IPS-15b (cell line): ENCODE data around the gene SLC38A1.

Source experiments
- H3K27me3 ChIP-seq: one replicate; pipeline ENCODE4 v1.6.1; 2013; ENCODE audit warnings: low read length; ENCODE audit not compliant: control insufficient read depth, insufficient read depth
- H3K36me3 ChIP-seq: one replicate; pipeline ENCODE4 v1.6.1; 2013; ENCODE audit warnings: low read length; ENCODE audit not compliant: control insufficient read depth, insufficient read depth
- H3K4me1 ChIP-seq: one replicate; pipeline ENCODE4 v1.6.1; 2013; ENCODE audit warnings: mild to moderate bottlenecking, low read length; ENCODE audit not compliant: control insufficient read depth, insufficient read depth
- H3K4me3 ChIP-seq: one replicate; pipeline ENCODE4 v1.5.1; 2013; ENCODE audit warnings: low read depth, low read length
- H3K9ac ChIP-seq: one replicate; pipeline ENCODE4 v1.6.1; 2013; ENCODE audit warnings: low read depth, mild to moderate bottlenecking, low read length
- H3K9me3 ChIP-seq: one replicate; pipeline ENCODE4 v1.6.1; 2013; ENCODE audit warnings: mild to moderate bottlenecking, low read length; ENCODE audit not compliant: control insufficient read depth, insufficient read depth

SLC38A1 gene

DNA sequence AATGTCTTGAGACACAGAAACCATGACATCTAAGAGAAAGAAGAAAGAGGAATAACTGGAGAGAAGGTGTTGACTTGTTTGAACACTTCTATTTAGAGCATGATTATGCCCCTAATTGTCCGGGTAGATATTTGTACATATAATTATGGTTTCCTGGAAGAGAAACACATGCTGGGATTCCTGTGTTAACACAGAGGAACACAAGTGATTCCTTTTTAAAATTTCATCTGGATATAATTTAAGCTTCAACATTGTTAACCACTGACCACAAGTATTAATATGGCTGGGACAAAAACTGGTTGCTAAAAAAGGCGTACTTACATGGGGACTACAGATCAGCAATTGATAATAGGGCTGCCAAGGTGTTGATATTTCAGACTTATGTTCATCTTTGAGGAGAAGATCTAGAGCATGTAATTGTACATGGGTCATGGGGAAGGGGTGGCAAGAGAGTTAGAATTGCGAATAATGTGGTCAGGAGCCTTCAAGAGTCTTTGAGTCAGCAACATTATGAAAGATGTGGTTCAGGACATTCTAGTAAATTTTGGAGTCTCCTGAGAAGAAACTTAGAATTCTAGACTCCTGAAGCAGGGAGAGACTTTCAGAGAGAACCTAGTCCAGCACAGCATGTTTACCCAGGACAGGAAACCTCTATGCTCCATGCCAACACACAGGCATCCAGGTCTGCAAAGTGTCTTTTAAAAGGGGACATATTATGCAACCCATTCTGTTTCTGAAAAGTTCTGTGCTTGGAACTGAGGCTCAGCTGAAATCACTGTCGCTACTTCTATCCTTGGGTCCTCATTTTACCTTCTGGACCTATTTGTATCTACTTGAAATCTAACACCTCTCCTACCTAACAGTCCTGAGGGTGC, 56.5 kb downstream of the SLC38A1 start:
- Histone ChIP-seq H3K4me1 (peaks cover 5% of the 10 kb centered on the region), H3K9me3 (no peaks in the 10 kb centered on the region), H3K4me3 (no peak overlapping the region), H3K27me3 (no peaks in the 10 kb centered on the region), H3K36me3 (peaks cover 10% of the 10 kb centered on the region), H3K9ac (no peak overlapping the region)

DNA sequence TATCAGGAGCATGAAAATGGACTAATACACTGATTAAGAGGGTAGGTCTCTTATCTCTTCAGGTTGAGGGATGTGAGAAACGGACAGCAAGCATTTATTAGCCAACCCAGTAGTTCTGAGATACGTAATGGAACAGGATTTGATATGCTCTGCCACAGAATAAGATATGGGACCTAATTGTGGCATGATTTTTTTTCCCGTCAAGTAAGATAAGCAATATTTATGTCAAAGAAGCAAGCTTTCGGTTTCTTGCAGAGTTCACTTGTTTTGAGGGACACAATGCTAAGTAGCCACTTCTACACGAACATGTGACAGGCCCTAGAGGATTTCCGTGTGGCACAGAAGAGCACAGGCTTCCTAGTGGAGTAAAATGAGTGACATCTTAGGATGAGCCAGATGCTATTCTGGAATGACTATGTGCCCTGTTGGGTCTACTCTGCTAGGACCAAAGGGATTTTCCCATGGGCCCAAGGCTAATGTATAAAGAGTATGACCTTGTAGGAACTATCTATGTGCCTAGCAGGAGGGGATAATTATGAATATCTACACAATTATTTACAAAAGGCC, 57.9 kb downstream of the SLC38A1 start:
- H3K36me3 ChIP-seq, result peaks cover 14% of the 10 kb centered on the region
- no peaks in the 10 kb centered on the region for H3K9me3 ChIP-seq
- H3K4me1 ChIP-seq, result peaks cover 10% of the 10 kb centered on the region
- H3K4me3 ChIP-seq, result no peak overlapping the region
- H3K9ac ChIP-seq, result no peak overlapping the region
- no peaks in the 10 kb centered on the region for H3K27me3 ChIP-seq

DNA sequence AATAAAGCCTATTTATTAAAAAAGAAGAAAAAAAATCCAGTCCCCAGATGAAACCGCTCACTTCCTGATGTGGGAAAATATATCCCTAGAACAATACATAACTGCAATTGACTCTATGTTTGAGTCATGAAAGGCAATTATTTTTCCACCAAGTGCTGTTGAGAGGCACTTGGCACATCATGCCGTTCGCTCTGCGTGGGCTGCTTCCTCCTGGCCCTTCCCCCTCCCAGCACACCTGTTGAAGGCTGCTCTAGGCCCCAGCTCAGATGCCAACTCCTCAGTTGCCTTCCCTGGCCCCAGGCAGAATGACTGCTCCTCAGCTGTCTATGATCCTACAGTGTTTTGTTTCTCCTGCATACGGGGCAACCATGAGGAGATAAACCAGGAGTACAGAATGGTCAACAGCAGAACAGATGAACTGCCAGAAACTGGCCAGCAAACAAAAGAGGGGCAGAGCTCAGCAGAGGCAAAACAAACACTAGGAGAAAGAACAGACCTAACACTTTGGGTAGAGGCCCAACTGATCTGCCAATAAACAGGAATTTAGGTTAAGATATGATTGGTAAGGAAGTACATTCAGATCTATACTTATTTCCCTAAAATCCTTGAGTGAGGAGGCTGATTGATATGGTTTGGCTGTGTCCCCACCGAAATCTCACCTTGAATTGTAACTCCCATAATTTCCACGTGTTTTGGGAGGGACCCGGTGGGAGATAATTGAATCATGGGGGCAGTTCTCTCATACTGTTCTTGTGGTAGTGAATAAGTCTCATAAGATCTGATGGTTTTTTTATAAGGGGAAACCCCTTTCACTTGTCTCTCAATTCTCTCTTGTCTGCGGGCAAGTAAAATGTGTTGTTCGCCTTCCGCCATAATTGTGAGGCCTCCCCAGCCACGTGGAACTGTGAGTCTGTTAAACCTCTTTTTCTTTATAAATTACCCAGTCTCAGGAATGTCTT, 58.6 kb downstream of the SLC38A1 start:
- H3K36me3 ChIP-seq, result peaks cover 20% of the 10 kb centered on the region
- peaks cover 10% of the 10 kb centered on the region for H3K4me1 ChIP-seq
- H3K4me3 ChIP-seq, result no peak overlapping the region
- H3K9me3 ChIP-seq, result no peaks in the 10 kb centered on the region
- H3K27me3 ChIP-seq, result no peaks in the 10 kb centered on the region
- no peak overlapping the region for H3K9ac ChIP-seq

DNA sequence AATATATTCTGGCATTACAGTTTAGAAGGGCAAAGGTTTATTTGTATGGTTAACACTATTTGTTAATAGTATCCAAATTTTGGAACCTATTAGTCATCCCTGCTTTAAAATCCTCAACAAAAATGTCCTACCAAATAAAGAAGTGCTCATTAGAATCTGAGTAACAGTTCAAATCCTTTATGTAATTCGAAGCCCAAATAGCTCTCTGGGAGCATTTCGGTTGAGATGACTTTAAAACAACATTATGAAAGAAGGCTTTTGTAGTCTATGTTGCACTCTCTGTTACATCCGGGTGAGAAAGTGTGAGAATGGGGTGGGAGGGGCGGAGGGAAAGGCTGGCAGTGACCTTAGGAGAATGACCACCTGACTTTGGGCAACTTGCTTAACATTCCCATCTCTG, 59.7 kb downstream of the SLC38A1 start:
- Histone ChIP-seq H3K36me3 (peaks cover 22% of the 10 kb centered on the region), H3K9ac (no peak overlapping the region), H3K4me3 (no peak overlapping the region), H3K27me3 (no peaks in the 10 kb centered on the region), H3K9me3 (no peaks in the 10 kb centered on the region), H3K4me1 (peaks cover 10% of the 10 kb centered on the region)

DNA sequence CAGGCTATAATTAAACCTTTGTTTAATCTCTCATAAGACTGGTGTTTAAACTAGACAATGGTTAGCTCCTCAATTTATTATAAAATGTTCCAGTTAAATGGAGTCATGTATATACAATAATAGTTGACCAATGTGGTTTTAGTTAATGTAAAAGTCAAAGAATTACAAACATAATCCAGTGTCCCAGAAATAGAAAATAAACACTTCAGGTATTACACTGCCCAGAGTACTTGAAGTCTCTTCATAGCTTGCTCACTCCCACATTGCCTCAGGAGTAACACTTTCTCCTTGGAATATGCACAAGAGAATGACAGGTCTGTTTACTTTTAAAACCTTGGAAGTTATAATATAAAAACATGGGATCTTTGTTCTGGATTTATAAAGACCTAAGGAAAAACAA, 60.5 kb downstream of the SLC38A1 start:
- H3K27me3 ChIP-seq, result no peaks in the 10 kb centered on the region
- H3K36me3 ChIP-seq, result peaks cover 28% of the 10 kb centered on the region
- H3K9ac ChIP-seq, result no peak overlapping the region
- no peaks in the 10 kb centered on the region for H3K9me3 ChIP-seq
- H3K4me3 ChIP-seq, result no peak overlapping the region
- peaks cover 10% of the 10 kb centered on the region for H3K4me1 ChIP-seq

DNA sequence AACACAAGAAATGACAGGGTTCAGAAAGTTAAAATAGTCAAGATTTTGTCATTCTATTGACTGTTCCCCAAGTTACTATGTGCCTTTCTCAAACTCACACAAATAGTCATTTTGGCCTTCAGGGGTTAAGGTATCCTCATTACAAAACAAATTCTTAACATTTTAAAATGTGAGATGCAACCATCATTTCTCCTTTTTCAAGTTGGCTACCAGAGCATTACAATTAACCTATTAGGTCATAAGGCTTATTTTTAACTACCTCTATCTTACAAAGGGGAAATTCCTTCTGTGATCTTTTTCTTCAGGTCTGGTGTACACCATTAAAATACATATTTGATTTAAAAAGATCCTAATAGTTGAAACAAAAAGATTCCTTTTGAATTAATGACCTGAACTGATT, 61.2 kb downstream of the SLC38A1 start:
- peaks cover 28% of the 10 kb centered on the region for H3K36me3 ChIP-seq
- H3K4me1 ChIP-seq, result peaks cover 10% of the 10 kb centered on the region
- no peak overlapping the region for H3K9ac ChIP-seq

DNA sequence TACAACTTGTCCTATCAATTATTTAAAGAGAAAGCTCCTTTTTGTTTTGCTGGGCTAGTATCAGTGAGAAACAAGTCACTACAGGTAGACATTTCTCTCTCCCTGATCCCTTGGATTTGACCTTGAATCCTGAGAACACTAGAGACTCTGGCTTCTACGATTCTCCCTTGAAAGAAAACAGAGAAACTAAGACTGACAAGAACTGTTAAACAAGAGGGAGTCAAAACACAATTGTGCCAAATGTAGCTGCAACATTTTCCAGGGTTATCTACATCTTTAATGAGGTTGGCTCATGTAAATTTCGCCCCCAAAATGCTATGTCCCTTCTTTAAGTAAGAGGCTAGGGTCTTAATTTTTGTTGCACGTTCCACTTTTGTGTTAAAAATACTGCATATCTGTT, 62.4 kb downstream of the SLC38A1 start:
- peaks cover 10% of the 10 kb centered on the region for H3K4me1 ChIP-seq
- no peak overlapping the region for H3K4me3 ChIP-seq
- no peaks in the 10 kb centered on the region for H3K27me3 ChIP-seq
- H3K36me3 ChIP-seq, result peaks cover 32% of the 10 kb centered on the region
- H3K9me3 ChIP-seq, result no peaks in the 10 kb centered on the region
- H3K9ac ChIP-seq, result no peak overlapping the region

More for the DNA sequence above, 61.2 kb downstream of the SLC38A1 start:
- Histone ChIP-seq H3K9me3 (no peaks in the 10 kb centered on the region), H3K4me3 (no peak overlapping the region), H3K27me3 (no peaks in the 10 kb centered on the region)

DNA sequence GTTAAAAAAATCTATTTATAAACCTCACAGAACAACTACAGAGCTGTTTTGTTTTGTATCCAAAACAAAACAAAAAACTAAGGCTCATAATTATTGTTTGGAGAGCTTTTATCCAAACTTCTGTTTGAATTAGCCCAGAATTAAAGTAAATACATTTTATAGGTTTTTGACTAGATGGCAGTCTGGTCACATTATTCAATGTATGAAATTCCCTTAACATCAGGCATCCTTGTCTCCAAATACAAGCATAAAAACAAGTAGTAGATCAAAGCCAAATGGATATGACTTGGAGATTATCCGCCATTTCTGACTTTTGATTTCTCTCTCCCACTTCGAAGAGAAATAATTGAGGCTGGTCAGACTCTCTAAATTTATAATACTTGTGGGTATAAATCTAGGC, 63.5 kb downstream of the SLC38A1 start:
- Histone ChIP-seq H3K27me3 (no peaks in the 10 kb centered on the region), H3K9ac (no peak overlapping the region), H3K36me3 (peaks cover 36% of the 10 kb centered on the region), H3K4me3 (no peak overlapping the region), H3K9me3 (no peaks in the 10 kb centered on the region), H3K4me1 (peaks cover 8% of the 10 kb centered on the region)

DNA sequence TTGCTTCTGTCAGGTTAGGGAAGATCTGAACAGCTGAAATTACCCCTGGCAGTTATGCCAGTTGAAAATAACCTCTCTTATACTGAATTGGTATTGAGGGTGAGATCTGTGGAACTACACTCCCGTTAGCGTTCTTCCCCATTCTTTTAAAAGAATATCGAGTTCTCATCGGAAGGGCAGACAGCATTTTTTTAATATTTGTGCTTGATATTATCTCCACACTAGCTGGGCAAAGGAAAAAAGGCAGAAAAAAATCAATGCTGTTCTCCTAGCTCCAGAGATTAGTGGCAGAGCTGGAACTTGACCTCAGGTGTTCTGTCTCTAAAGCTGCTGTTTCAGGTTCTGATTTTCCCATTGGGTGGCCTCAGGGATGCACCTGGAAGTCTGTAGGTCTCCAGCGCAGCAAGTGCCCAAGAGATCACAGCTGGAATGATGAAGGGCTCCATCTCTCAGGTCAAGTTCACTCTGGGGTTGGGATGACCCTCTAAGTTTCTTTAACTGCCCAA, 67.5 kb downstream of the SLC38A1 start:
- Histone ChIP-seq H3K9ac (no peak overlapping the region), H3K9me3 (no peaks in the 10 kb centered on the region), H3K36me3 (peaks cover 45% of the 10 kb centered on the region), H3K27me3 (no peaks in the 10 kb centered on the region), H3K4me3 (no peak overlapping the region), H3K4me1 (no peaks in the 10 kb centered on the region)

DNA sequence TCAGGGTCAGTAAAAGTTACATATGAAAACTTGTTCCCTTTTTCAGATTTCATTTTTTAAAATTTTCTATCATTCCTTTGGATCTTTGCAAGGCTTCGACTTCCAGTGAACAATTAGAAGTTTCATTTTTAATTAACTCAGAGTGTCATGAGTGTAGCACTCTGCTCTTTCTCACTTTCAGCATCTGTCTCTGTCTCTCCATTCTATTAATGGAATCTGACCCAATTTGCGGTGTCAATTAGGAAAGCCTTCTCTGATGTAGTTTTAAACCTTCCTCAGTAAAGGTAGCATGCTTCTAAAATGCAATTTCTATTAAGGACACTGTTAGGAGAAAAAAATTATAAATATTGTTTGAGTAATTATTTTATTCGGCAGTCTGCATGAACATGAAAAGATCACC, 68.3 kb downstream of the SLC38A1 start:
- peaks cover 49% of the 10 kb centered on the region for H3K36me3 ChIP-seq

DNA sequence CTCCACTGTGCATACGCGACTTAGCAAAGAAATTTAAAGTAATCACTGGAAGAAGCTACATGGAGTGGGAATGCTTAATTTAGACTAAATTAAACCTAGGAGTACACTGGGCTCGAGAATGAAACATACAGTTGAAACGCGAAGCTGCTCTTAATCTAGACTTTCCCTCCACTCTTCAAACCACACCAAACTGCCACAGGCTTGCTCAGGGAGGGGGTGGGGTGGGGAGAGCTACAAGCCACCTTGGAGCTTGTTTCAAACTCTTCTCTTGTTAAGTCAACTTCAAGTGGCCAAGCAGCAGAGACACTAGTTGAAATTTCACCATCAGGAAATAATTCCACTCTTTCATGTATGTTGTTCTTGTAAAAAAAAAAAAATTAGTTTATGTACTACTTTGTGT, 69.9 kb downstream of the SLC38A1 start:
- no peaks in the 10 kb centered on the region for H3K4me1 ChIP-seq
- no peak overlapping the region for H3K9ac ChIP-seq
- peaks cover 11% of the 10 kb centered on the region for H3K9me3 ChIP-seq
- H3K4me3 ChIP-seq, result no peak overlapping the region
- peaks cover 57% of the 10 kb centered on the region for H3K36me3 ChIP-seq
- H3K27me3 ChIP-seq, result no peaks in the 10 kb centered on the region

More for the DNA sequence above, 68.3 kb downstream of the SLC38A1 start:
- peaks cover 4% of the 10 kb centered on the region for H3K9me3 ChIP-seq
- no peaks in the 10 kb centered on the region for H3K4me1 ChIP-seq
- H3K9ac ChIP-seq, result no peak overlapping the region
- no peaks in the 10 kb centered on the region for H3K27me3 ChIP-seq
- H3K4me3 ChIP-seq, result no peak overlapping the region
